ENCODE data around the gene ST3GAL3. TPM values are rescaled to one million over a fixed set of nuclear protein-coding genes. Genes with fewer than 3 reads are reported as not detected.

Gene ST3GAL3
- total and polyA plus RNA-seq, 10 of the 15 experiments (the other 5 are each of a cell fraction or from before 2014, with no cell fraction given), result 1.2 to 19.3 (median 11.0) TPM

- no peak overlapping the region for H3K9ac ChIP-seq (ENCODE audit: control insufficient read depth, insufficient read depth, low read length)
- FAIRE-seq (no peak), ATAC-seq (no peak), DNase-seq (ENCODE audit: low read depth, low spot score) (no peak)
- H3K36me3 ChIP-seq (ENCODE audit: control insufficient read depth in 2 of 2, insufficient read depth in 2 of 2, low read length in 1 of 2), result peaks cover 20 to 30% of the 10 kb centered on the region in 2 experiments
- H3K27ac ChIP-seq (ENCODE audit: control insufficient read depth, insufficient read depth), result no peak overlapping the region
- 87% methylated on average over 4 of the region's 4 CpGs for WGBS (ENCODE audit: insufficient coverage, insufficient replicate concordance, low lambda C conversion rate, missing lambda C conversion rate)
- H3K79me2 ChIP-seq (ENCODE audit: control insufficient read depth, insufficient read depth, low read length), result no peaks in the 10 kb centered on the region
- in situ Hi-C loops (cut with MboI) (no loop called here), intact Hi-C loops (cut with micrococcal nuclease; ENCODE audit: unreplicated experiment) (no loop called here)
- H3K9me3 ChIP-seq (replicated peaks; ENCODE audit: control insufficient read depth, insufficient read depth, low read length), result no peaks in the 10 kb centered on the region
- ChIA-PET SMC1A (ENCODE audit: uncharacterized antibody, unreplicated experiment) (interaction anchor here (1.1 to 1.8 kb wide), 3 partner anchors 9 to 46 kb away, joined by 3 to 4 read pairs (median 3); partner anchors contain the start of gene KDM4A), RAD21 (ENCODE audit: unreplicated experiment) (no interaction called here), POLR2A (interaction anchor here (3.3 kb wide), 1 partner anchor 10 kb away, joined by 21 read pairs; the partner anchor contains the start of gene KDM4A), CTCF (no interaction called here)
- H3K4me2 ChIP-seq (ENCODE audit: control insufficient read depth, insufficient read depth), result no peak overlapping the region
- H4K20me1 ChIP-seq (ENCODE audit: control insufficient read depth, insufficient read depth), result no peaks in the 10 kb centered on the region
- H3K4me1 ChIP-seq (ENCODE audit: control insufficient read depth, insufficient read depth, low read length), result peaks cover 14% of the 10 kb centered on the region
- no peaks in the 10 kb centered on the region for H3K27me3 ChIP-seq (replicated peaks in 1 of 2; ENCODE audit: control insufficient read depth in 2 of 2, insufficient read depth in 2 of 2, low read length in 1 of 2)
- no peak overlapping the region for H2AFZ ChIP-seq (ENCODE audit: control insufficient read depth, low read depth, low read length)
- BruUV-seq (replicated peaks), result no TSS peak
- H3K4me3 ChIP-seq, result no peak overlapping the region
- TF ChIP-seq SIN3A (IDR thresholded peaks at IDR 0.05; ENCODE audit: low read depth, low read length), result no peak
- no peak for TF ChIP-seq NFXL1 (IDR thresholded peaks at IDR 0.05; ENCODE audit: borderline replicate concordance)
- TF ChIP-seq EZH2 (IDR thresholded peaks at IDR 0.05; ENCODE audit: borderline replicate concordance, control insufficient read depth, low read depth, low read length), result no peak
- no peak for TF ChIP-seq SREBF2 (IDR thresholded peaks at IDR 0.05; ENCODE audit: low read length)
- no peak for TF ChIP-seq SMARCA5 (IDR thresholded peaks at IDR 0.05)
- TF ChIP-seq KLF5 (IDR thresholded peaks at IDR 0.05; ENCODE audit: partially characterized antibody), result no peak
- TF ChIP-seq BCL3 (IDR thresholded peaks at IDR 0.05; ENCODE audit: borderline replicate concordance, insufficient read depth, low read depth, low read length, poor library complexity, severe bottlenecking), result no peak
- TF ChIP-seq HCFC1 (IDR thresholded peaks at IDR 0.05; ENCODE audit: low read length), result no peak
- no peak for TF ChIP-seq DPF2 (IDR thresholded peaks at IDR 0.05)
- TF ChIP-seq YY1 (IDR thresholded peaks at IDR 0.05; ENCODE audit: low read depth, low read length), result no peak
- no peak for TF ChIP-seq TAF1 (IDR thresholded peaks at IDR 0.05; ENCODE audit: borderline replicate concordance, low read depth, low read length)
- TF ChIP-seq, protein P1, sequence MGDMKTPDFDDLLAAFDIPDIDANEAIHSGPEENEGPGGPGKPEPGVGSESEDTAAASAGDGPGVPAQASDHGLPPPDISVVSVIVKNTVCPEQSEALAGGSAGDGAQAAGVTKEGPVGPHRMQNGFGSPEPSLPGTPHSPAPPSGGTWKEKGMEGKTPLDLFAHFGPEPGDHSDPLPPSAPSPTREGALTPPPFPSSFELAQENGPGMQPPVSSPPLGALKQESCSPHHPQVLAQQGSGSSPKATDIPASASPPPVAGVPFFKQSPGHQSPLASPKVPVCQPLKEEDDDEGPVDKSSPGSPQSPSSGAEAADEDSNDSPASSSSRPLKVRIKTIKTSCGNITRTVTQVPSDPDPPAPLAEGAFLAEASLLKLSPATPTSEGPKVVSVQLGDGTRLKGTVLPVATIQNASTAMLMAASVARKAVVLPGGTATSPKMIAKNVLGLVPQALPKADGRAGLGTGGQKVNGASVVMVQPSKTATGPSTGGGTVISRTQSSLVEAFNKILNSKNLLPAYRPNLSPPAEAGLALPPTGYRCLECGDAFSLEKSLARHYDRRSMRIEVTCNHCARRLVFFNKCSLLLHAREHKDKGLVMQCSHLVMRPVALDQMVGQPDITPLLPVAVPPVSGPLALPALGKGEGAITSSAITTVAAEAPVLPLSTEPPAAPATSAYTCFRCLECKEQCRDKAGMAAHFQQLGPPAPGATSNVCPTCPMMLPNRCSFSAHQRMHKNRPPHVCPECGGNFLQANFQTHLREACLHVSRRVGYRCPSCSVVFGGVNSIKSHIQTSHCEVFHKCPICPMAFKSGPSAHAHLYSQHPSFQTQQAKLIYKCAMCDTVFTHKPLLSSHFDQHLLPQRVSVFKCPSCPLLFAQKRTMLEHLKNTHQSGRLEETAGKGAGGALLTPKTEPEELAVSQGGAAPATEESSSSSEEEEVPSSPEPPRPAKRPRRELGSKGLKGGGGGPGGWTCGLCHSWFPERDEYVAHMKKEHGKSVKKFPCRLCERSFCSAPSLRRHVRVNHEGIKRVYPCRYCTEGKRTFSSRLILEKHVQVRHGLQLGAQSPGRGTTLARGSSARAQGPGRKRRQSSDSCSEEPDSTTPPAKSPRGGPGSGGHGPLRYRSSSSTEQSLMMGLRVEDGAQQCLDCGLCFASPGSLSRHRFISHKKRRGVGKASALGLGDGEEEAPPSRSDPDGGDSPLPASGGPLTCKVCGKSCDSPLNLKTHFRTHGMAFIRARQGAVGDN (IDR thresholded peaks at IDR 0.05), result no peak
- TF ChIP-seq KDM1A (IDR thresholded peaks at IDR 0.05; ENCODE audit: borderline replicate concordance), result no peak
- TF ChIP-seq, protein P2, sequence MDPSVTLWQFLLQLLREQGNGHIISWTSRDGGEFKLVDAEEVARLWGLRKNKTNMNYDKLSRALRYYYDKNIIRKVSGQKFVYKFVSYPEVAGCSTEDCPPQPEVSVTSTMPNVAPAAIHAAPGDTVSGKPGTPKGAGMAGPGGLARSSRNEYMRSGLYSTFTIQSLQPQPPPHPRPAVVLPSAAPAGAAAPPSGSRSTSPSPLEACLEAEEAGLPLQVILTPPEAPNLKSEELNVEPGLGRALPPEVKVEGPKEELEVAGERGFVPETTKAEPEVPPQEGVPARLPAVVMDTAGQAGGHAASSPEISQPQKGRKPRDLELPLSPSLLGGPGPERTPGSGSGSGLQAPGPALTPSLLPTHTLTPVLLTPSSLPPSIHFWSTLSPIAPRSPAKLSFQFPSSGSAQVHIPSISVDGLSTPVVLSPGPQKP (IDR thresholded peaks at IDR 0.05; ENCODE audit: low read depth, low read length), result no peak
- no peak for TF ChIP-seq JUNB (IDR thresholded peaks at IDR 0.05)
- no peak for TF ChIP-seq MYC (IDR thresholded peaks at IDR 0.05; ENCODE audit: insufficient read depth, insufficient read length, insufficient replicate concordance, low read length, severe bottlenecking)
- TF ChIP-seq NFIC (IDR thresholded peaks at IDR 0.05; ENCODE audit: low read depth, low read length), result no peak
- TF ChIP-seq POU2F2 (IDR thresholded peaks at IDR 0.05; ENCODE audit: borderline replicate concordance, low read depth, low read length), result no peak
- TF ChIP-seq, protein P3, sequence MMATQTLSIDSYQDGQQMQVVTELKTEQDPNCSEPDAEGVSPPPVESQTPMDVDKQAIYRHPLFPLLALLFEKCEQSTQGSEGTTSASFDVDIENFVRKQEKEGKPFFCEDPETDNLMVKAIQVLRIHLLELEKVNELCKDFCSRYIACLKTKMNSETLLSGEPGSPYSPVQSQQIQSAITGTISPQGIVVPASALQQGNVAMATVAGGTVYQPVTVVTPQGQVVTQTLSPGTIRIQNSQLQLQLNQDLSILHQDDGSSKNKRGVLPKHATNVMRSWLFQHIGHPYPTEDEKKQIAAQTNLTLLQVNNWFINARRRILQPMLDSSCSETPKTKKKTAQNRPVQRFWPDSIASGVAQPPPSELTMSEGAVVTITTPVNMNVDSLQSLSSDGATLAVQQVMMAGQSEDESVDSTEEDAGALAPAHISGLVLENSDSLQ (IDR thresholded peaks at IDR 0.05), result no peak
Measured at GRCh38 chr1:43660355-43660754, 47.0 kb upstream of the ST3GAL3 start.

All from GM12878 (cell line).